GM12878 (cell line): ENCODE results near the gene GLI2. TPM values are rescaled to one million over a fixed set of nuclear protein-coding genes. Genes with fewer than 3 reads are reported as not detected.

Experiments
- ATAC-seq: fragments of 200-7000 bp; cut with Tn5 transposase; 3 replicates; pipeline ENCODE4 v1.9.1; 2020; ENCODE audit warnings: mild to moderate bottlenecking, moderate library complexity
- BruUV-seq: library from RNA; stranded (reverse); fragments of 400-500 nt; replicated peaks from 2 replicates; lab custom pipeline; 2021; lab: Mats Ljungman, UMichigan
- CTCF ChIA-PET: fragments of 300-600 bp; sonication (Branson Sonifier 250); formaldehyde crosslinking; extraction: SDS; loops from one replicate; lab custom pipeline; 2021; ENCODE audit warnings: inconsistent platforms; lab: Yijun Ruan, JAX
- POLR2A ChIA-PET: fragments of 350-600 bp; formaldehyde crosslinking; extraction: SDS; loops from one replicate; lab custom pipeline; 2021; ENCODE audit warnings: inconsistent platforms; lab: Charles Lee
- RAD21 ChIA-PET: fragments of 300-600 bp; sonication (Branson Sonifier 250); formaldehyde crosslinking; loops from one replicate; lab custom pipeline; 2023; ENCODE audit warnings: antibody characterized with exemption; ENCODE audit not compliant: unreplicated experiment; lab: Charles Lee
- SMC1A ChIA-PET: fragments of 300-600 bp; sonication (Branson Sonifier 250); formaldehyde crosslinking; loops from one replicate; lab custom pipeline; 2023; ENCODE audit not compliant: unreplicated experiment, uncharacterized antibody; lab: Charles Lee
- DNase-seq: peaks from one replicate; pipeline ENCODE4 v3.0.0-alpha.2; 2011; ENCODE audit warnings: low read depth, low spot score
- FAIRE-seq: peaks from 3 replicates; lab custom pipeline; 2011; peaks lifted over from hg19 to GRCh38; lab: Jason Lieb, UNC
- H2AFZ ChIP-seq: 2 replicates; pipeline ENCODE4 v1.6.0; 2011; ENCODE audit warnings: low read depth, low read length, control low read depth; ENCODE audit not compliant: control insufficient read depth
- H3K27ac ChIP-seq: 2 replicates; pipeline ENCODE4 v1.5.1; 2011; ENCODE audit warnings: control low read depth; ENCODE audit not compliant: control insufficient read depth, insufficient read depth
- H3K27me3 ChIP-seq, 2 experiments: replicated peaks in 1 of 2; 2 replicates each; pipeline versions ENCODE4 v1.6.0 to v1.6.1; 2011; ENCODE audit warnings: low read length in 1 of 2; ENCODE audit not compliant: control insufficient read depth in 2 of 2, insufficient read depth in 2 of 2
- H3K36me3 ChIP-seq, 2 experiments: 2 replicates each; pipeline ENCODE4 v1.5.1; 2011; ENCODE audit warnings: low read length in 1 of 2; ENCODE audit not compliant: control insufficient read depth in 2 of 2, insufficient read depth in 2 of 2
- H3K4me1 ChIP-seq: 2 replicates; pipeline ENCODE4 v1.6.1; 2011; ENCODE audit warnings: mild to moderate bottlenecking, low read length, moderate library complexity, mixed read lengths; ENCODE audit not compliant: control insufficient read depth, insufficient read depth
- H3K4me2 ChIP-seq: 2 replicates; pipeline ENCODE4 v1.6.0; 2011; ENCODE audit warnings: control low read depth; ENCODE audit not compliant: control insufficient read depth, insufficient read depth
- H3K4me3 ChIP-seq: fragments of 200-600 bp; sonication (generic); 2 replicates; pipeline ENCODE4 v1.5.1; 2016
- H3K79me2 ChIP-seq: 2 replicates; pipeline ENCODE4 v1.6.0; 2011; ENCODE audit warnings: low read length; ENCODE audit not compliant: control insufficient read depth, insufficient read depth
- H3K9ac ChIP-seq: 2 replicates; pipeline ENCODE4 v1.8.0; 2011; ENCODE audit warnings: low read length, control low read depth, mixed read lengths; ENCODE audit not compliant: control insufficient read depth, insufficient read depth
- H3K9me3 ChIP-seq: replicated peaks from 3 replicates; pipeline ENCODE4 v1.5.1; 2011; ENCODE audit warnings: mild to moderate bottlenecking, low read length; ENCODE audit not compliant: control insufficient read depth, insufficient read depth
- H4K20me1 ChIP-seq: 2 replicates; pipeline ENCODE4 v1.6.0; 2011; ENCODE audit not compliant: control insufficient read depth, insufficient read depth
- ATF2 ChIP-seq: IDR thresholded peaks from 2 replicates; pipeline ENCODE4 v1.6.1; 2012; ENCODE audit warnings: low read length, inconsistent platforms
- CBFB ChIP-seq: IDR thresholded peaks from 2 replicates; pipeline ENCODE4 v1.6.1; 2016; ENCODE audit warnings: antibody characterized with exemption, low read depth
- CHD4 ChIP-seq: fragments of 200-600 bp; sonication (generic); IDR thresholded peaks from 2 replicates; pipeline ENCODE4 v1.6.1; 2016; ENCODE audit warnings: mild to moderate bottlenecking
- CREB1 ChIP-seq: IDR thresholded peaks from 2 replicates; pipeline ENCODE4 v1.6.1; 2012; ENCODE audit warnings: low read depth, mild to moderate bottlenecking, inconsistent platforms
- DPF2 ChIP-seq: fragments of 450-650 bp; IDR thresholded peaks from 2 replicates; pipeline ENCODE4 v1.6.1; 2017; ENCODE audit warnings: mild to moderate bottlenecking
- E4F1 ChIP-seq: fragments of 450-650 bp; IDR thresholded peaks from 2 replicates; pipeline ENCODE4 v1.6.1; 2018; ENCODE audit warnings: borderline replicate concordance, mild to moderate bottlenecking; ENCODE audit not compliant: partially characterized antibody
- EED ChIP-seq: sonication (generic); IDR thresholded peaks from 2 replicates; pipeline ENCODE4 v1.6.1; 2016; ENCODE audit warnings: antibody characterized with exemption, low read depth
- ELK1 ChIP-seq: IDR thresholded peaks from 2 replicates; pipeline ENCODE4 v1.6.1; 2012; ENCODE audit warnings: low read depth, low read length, improper control_type of control experiment
- FOXM1 ChIP-seq: IDR thresholded peaks from 2 replicates; pipeline ENCODE4 v1.6.1; 2012; ENCODE audit warnings: low read depth, mild to moderate bottlenecking, inconsistent platforms, low read length, moderate library complexity
- KDM1A ChIP-seq: fragments of 200-600 bp; sonication (generic); IDR thresholded peaks from 2 replicates; pipeline ENCODE4 v1.6.1; 2016; ENCODE audit warnings: borderline replicate concordance
- MAX ChIP-seq: IDR thresholded peaks from 2 replicates; pipeline ENCODE4 v1.6.1; 2012; ENCODE audit warnings: low read depth, low read length, improper control_type of control experiment
- NFIC ChIP-seq: IDR thresholded peaks from 2 replicates; pipeline ENCODE4 v1.6.1; 2012; ENCODE audit warnings: low read depth, mild to moderate bottlenecking, inconsistent platforms, low read length, moderate library complexity
- NR2C1 ChIP-seq: fragments of 450-650 bp; IDR thresholded peaks from 2 replicates; pipeline ENCODE4 v1.6.1; 2017; ENCODE audit warnings: antibody characterized with exemption, mild to moderate bottlenecking, moderate library complexity
- NRF1 ChIP-seq: conservative IDR thresholded peaks from 2 replicates; pipeline ENCODE4 v1.6.1; 2011; ENCODE audit warnings: mild to moderate bottlenecking, low read depth, low read length, improper control_type of control experiment
- PAX5 ChIP-seq: IDR thresholded peaks from 2 replicates; pipeline ENCODE4 v1.6.1; 2011; ENCODE audit warnings: low read depth, low read length, borderline replicate concordance
- SPI1 ChIP-seq: IDR thresholded peaks from 2 replicates; pipeline ENCODE4 v1.6.1; 2011; ENCODE audit warnings: low read depth, mild to moderate bottlenecking, low read length, moderate library complexity, borderline replicate concordance; ENCODE audit not compliant: insufficient read depth
- SREBF1 ChIP-seq: IDR thresholded peaks from 2 replicates; pipeline ENCODE4 v1.6.1; 2012; ENCODE audit warnings: mild to moderate bottlenecking, low read length
- STAT1 ChIP-seq: fragments of 450-650 bp; conservative IDR thresholded peaks from 2 replicates; pipeline ENCODE4 v1.6.1; 2014; ENCODE audit warnings: antibody characterized with exemption, mild to moderate bottlenecking
- SUPT20H ChIP-seq: IDR thresholded peaks from 2 replicates; pipeline ENCODE4 v1.6.1; 2011; ENCODE audit warnings: low read depth, mild to moderate bottlenecking, low read length, moderate library complexity, borderline replicate concordance; ENCODE audit not compliant: control insufficient read depth
- TBL1XR1 ChIP-seq: IDR thresholded peaks from 2 replicates; pipeline ENCODE4 v1.6.1; 2012; ENCODE audit warnings: low read depth, low read length, improper control_type of control experiment
- WGBS: methylation state at CpG from one replicate; pipeline ENCODE4 v1.1.6; 2016; ENCODE audit warnings: low lambda C conversion rate; ENCODE audit not compliant: insufficient replicate concordance, insufficient coverage; ENCODE audit errors: missing lambda C conversion rate; 5-methylcytosine and 5-hydroxymethylcytosine counted together
- in situ Hi-C: fragments of 300-500 bp; cut with MboI; formaldehyde crosslinking; loops from 9 replicates; pipeline ENCODE4 v1.14.3; 2018; ENCODE audit warnings: mixed read lengths
- intact Hi-C: fragments of 100-400 bp; cut with micrococcal nuclease; formaldehyde crosslinking; loops from one replicate; pipeline ENCODE4 v1.14.2; 2022; ENCODE audit not compliant: unreplicated experiment
- polyA plus RNA-seq, 11 experiments: library from polyadenylated mRNA; depleted of rRNA in 4 of 11; unstranded in 6 of 11; stranded (reverse) in 5 of 11; fragments of >200 nt; fragmentation: Nextera tagmentation in 4 of 11; fragmentation: Illumina TruSeq in 1 of 11; extraction: Ambion mirVana in 4 of 11; extraction: Trizol in 1 of 11; gene quantifications; 1 replicate in 1 of 11; 2 replicates in 10 of 11; pipeline versions ENCODE4 v1.2.1 to v1.2.3, GENCODE V29; 2011 to 2016; ENCODE audit warnings: inconsistent platforms in 2 of 11, missing spikeins in 2 of 11, low read depth in 1 of 11
- total RNA-seq, 4 experiments: library from RNA; depleted of rRNA in 3 of 4; stranded (reverse); fragments of >200 nt in 3 of 4; fragmentation: Illumina TruSeq in 1 of 4; extraction: Trizol in 1 of 4; gene quantifications; 2 replicates each; pipeline versions ENCODE4 v1.2.1 to v1.2.3, GENCODE V29; 2013 to 2021

Gene GLI2
- total and polyA plus RNA-seq, 10 of the 15 experiments (the other 5 are each of a cell fraction or from before 2014, with no cell fraction given) = 0.01 TPM; not detected in 9

- H4K20me1 ChIP-seq = no peaks in the 10 kb centered on the region
- no peak for ATAC-seq
- ChIA-PET POLR2A (no interaction called here), SMC1A (no interaction called here), RAD21 (no interaction called here), CTCF (no interaction called here)
- H3K27ac ChIP-seq = no peak overlapping the region
- in situ Hi-C loops (no loop called here), intact Hi-C loops (no loop called here)
- BruUV-seq = no TSS peak
- H3K4me3 ChIP-seq = no peak overlapping the region
- H3K9ac ChIP-seq = no peak overlapping the region
- H3K79me2 ChIP-seq = no peaks in the 10 kb centered on the region
- H2AFZ ChIP-seq = no peak overlapping the region
- H3K4me1 ChIP-seq = no peaks in the 10 kb centered on the region
- peaks cover 1 to 3% of the 10 kb centered on the region in 2 experiments; a peak in 3 of 4 replicates for H3K27me3 ChIP-seq
- TF ChIP-seq MAX (no peak), TBL1XR1 (no peak), SREBF1 (no peak), KDM1A (no peak), DPF2 (no peak), ATF2 (no peak), CHD4 (no peak), SUPT20H (no peak), EED (no peak), CBFB (no peak), NRF1 (no peak), NFIC (no peak), ELK1 (no peak), E4F1 (no peak), SPI1 (no peak), CREB1 (no peak), PAX5 (no peak), FOXM1 (no peak), NR2C1 (no peak), STAT1 (no peak)
- no peak for FAIRE-seq
- no peaks in the 10 kb centered on the region for H3K36me3 ChIP-seq
- 9% methylated on average over 3 of the region's 3 CpGs for WGBS
- no peaks in the 10 kb centered on the region for H3K9me3 ChIP-seq
- H3K4me2 ChIP-seq = no peak overlapping the region
- no peak for DNase-seq
Measured at GRCh38 chr2:120748310-120748709, 12.6 kb downstream of the GLI2 start.
